ENCODE results near the gene PRDM1.
A peak's percentile ranks its signal among the peaks of the same experiment; 100 is the strongest.

DNA sequence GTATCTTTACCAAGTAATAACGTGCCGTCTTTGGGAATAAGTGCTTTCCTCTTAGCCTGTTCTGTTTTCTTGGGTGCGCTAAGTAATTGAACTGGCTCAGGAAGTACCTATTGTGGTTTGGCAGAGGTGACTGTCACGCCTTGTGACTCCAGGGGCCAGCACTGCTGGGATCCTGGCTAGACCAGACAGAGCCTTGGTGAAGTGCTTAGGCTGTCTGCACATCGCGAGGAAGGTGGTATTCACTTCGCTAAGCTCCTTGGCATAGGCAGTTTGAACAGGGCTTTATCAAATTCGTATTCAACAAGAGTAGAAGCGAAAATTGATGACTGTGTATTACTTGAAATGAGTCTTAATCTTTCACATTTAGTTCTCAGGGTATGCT is 17.6 kb downstream of the PRDM1 start:
- TF ChIP-seq, protein P1, sequence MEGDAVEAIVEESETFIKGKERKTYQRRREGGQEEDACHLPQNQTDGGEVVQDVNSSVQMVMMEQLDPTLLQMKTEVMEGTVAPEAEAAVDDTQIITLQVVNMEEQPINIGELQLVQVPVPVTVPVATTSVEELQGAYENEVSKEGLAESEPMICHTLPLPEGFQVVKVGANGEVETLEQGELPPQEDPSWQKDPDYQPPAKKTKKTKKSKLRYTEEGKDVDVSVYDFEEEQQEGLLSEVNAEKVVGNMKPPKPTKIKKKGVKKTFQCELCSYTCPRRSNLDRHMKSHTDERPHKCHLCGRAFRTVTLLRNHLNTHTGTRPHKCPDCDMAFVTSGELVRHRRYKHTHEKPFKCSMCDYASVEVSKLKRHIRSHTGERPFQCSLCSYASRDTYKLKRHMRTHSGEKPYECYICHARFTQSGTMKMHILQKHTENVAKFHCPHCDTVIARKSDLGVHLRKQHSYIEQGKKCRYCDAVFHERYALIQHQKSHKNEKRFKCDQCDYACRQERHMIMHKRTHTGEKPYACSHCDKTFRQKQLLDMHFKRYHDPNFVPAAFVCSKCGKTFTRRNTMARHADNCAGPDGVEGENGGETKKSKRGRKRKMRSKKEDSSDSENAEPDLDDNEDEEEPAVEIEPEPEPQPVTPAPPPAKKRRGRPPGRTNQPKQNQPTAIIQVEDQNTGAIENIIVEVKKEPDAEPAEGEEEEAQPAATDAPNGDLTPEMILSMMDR (IDR thresholded peaks at IDR 0.05) = no peak
- TF ChIP-seq POLR2AphosphoS5 (IDR thresholded peaks at IDR 0.05) = peak in 1 of 3 donors; percentile 39
- TF ChIP-seq POLR2A (IDR thresholded peaks at IDR 0.05) = no peak
- TF ChIP-seq EP300 (IDR thresholded peaks at IDR 0.05) = no peak

Measured in stomach (tissue), 4 donors.